Esophagus squamous epithelium (tissue), 4 donors: Measurements from ENCODE around the gene OR2AT4.

Source experiments
- POLR2A ChIP-seq, 4 donors: fragments of 450-650 bp; IDR thresholded peaks; one replicate each; pipeline ENCODE4 v1.6.1; 2017; ENCODE audit warnings: antibody characterized with exemption in 4 of 4, mild to moderate bottlenecking in 4 of 4, moderate library complexity in 3 of 4
- TF ChIP-seq, protein P1 (sequence below), 6 experiments: fragments of 450-650 bp in 4 of 6; fragments of 200-600 bp in 2 of 6; sonication (generic) in 2 of 6; IDR thresholded peaks; one replicate each; pipeline ENCODE4 v1.5.1; 2016 to 2019; ENCODE audit warnings: antibody characterized with exemption in 6 of 6, mild to moderate bottlenecking in 4 of 6, moderate library complexity in 4 of 6

DNA sequence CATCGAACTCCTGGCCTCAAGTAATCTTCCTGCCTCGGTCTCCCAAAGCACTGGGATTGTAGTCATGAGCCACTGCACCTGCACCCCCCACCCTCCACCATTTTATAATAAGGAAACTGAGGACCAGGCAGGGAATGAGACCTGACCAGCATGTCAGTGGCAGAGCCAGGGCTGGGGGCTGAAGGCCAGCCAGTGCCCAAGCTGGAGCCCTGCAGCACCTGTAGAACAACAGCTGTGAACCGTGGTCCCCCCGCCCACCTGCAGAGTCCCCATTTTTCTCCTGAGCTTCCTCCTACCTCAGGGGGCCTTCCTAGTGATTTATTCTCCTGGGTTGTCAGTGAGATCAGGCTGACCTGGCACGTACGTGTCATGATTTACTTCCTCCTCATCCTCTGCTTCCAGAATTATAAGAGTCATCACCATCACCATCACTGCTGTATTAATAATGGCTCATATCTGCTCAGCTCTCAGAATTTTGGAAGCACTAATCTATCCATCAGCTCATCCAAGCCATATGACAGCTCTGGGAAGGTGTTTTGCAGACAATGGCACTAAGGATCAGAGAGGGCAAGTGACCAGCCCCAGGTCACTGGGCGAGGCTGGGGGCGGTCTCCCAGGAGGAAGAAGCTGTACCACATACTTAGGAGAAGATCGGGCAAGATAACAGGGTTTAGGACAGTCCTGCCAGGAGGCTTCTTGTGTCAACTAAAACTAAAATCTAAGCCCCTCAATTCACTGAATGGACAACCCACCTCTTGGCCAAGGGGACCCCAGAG is 48.7 kb upstream of the OR2AT4 start:
- TF ChIP-seq, protein P1, sequence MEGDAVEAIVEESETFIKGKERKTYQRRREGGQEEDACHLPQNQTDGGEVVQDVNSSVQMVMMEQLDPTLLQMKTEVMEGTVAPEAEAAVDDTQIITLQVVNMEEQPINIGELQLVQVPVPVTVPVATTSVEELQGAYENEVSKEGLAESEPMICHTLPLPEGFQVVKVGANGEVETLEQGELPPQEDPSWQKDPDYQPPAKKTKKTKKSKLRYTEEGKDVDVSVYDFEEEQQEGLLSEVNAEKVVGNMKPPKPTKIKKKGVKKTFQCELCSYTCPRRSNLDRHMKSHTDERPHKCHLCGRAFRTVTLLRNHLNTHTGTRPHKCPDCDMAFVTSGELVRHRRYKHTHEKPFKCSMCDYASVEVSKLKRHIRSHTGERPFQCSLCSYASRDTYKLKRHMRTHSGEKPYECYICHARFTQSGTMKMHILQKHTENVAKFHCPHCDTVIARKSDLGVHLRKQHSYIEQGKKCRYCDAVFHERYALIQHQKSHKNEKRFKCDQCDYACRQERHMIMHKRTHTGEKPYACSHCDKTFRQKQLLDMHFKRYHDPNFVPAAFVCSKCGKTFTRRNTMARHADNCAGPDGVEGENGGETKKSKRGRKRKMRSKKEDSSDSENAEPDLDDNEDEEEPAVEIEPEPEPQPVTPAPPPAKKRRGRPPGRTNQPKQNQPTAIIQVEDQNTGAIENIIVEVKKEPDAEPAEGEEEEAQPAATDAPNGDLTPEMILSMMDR (IDR thresholded peaks at IDR 0.05), result no peak
- no peak for TF ChIP-seq POLR2A (IDR thresholded peaks at IDR 0.05)
